H9 (cell line): ENCODE results near the gene C20orf204. TPM values are rescaled to one million over a fixed set of nuclear protein-coding genes. Genes with fewer than 3 reads are reported as not detected.

Source experiments
- DNase-seq: peaks from one replicate; pipeline ENCODE4 v3.0.0-alpha.2; 2017
- H2AFZ ChIP-seq: one replicate; pipeline ENCODE4 v1.6.1; 2013; ENCODE audit warnings: mild to moderate bottlenecking, low read length, control low read depth, moderate library complexity
- H2AK5ac ChIP-seq: 2 replicates; pipeline ENCODE4 v1.6.1; 2013; ENCODE audit warnings: low read length, control low read depth, mixed read lengths; ENCODE audit not compliant: insufficient read length
- H2BK120ac ChIP-seq: one replicate; pipeline ENCODE4 v1.6.1; 2013; ENCODE audit warnings: low read depth, mild to moderate bottlenecking, low read length, control low read depth, inconsistent platforms; ENCODE audit not compliant: poor library complexity, severe bottlenecking
- H2BK12ac ChIP-seq: 2 replicates; pipeline ENCODE4 v1.6.1; 2013; ENCODE audit warnings: low read length, control low read depth, mixed read lengths, low read depth; ENCODE audit not compliant: insufficient read length
- H2BK15ac ChIP-seq: 2 replicates; pipeline ENCODE4 v1.6.1; 2013; ENCODE audit warnings: low read depth, low read length, control low read depth
- H2BK20ac ChIP-seq: one replicate; pipeline ENCODE4 v1.6.1; 2013; ENCODE audit warnings: low read depth, mild to moderate bottlenecking, low read length, control low read depth, inconsistent platforms; ENCODE audit not compliant: poor library complexity, severe bottlenecking
- H2BK5ac ChIP-seq: 2 replicates; pipeline ENCODE4 v1.6.1; 2013; ENCODE audit warnings: low read length, control low read depth, mixed read lengths; ENCODE audit not compliant: insufficient read length
- H3K14ac ChIP-seq: 2 replicates; pipeline ENCODE4 v1.6.1; 2013; ENCODE audit warnings: low read length, control low read depth; ENCODE audit not compliant: insufficient read depth
- H3K18ac ChIP-seq: 2 replicates; pipeline ENCODE4 v1.6.1; 2013; ENCODE audit warnings: low read depth, mild to moderate bottlenecking, mixed read lengths, low read length, control low read depth; ENCODE audit not compliant: insufficient read length
- H3K23ac ChIP-seq: 2 replicates; pipeline ENCODE4 v1.6.1; 2013; ENCODE audit warnings: low read length, control low read depth, mixed read lengths, low read depth; ENCODE audit not compliant: insufficient read length
- H3K23me2 ChIP-seq: 2 replicates; pipeline ENCODE4 v1.6.1; 2013; ENCODE audit warnings: low read depth, mild to moderate bottlenecking, mixed read lengths, low read length, control low read depth; ENCODE audit not compliant: insufficient read length, poor library complexity, severe bottlenecking
- H3K27ac ChIP-seq: 2 replicates; pipeline ENCODE4 v1.5.1; 2013; ENCODE audit warnings: low read length, control low read depth, mixed read lengths, low read depth; ENCODE audit not compliant: insufficient read length
- H3K27me3 ChIP-seq: 2 replicates; pipeline ENCODE4 v1.6.1; 2013; ENCODE audit warnings: low read length, control low read depth, inconsistent platforms; ENCODE audit not compliant: insufficient read depth
- H3K4ac ChIP-seq: 2 replicates; pipeline ENCODE4 v1.6.1; 2013; ENCODE audit warnings: low read depth, mild to moderate bottlenecking, control low read depth, inconsistent platforms, low read length, moderate library complexity
- H3K4me1 ChIP-seq: 2 replicates; pipeline ENCODE4 v1.6.1; 2013; ENCODE audit warnings: low read length, control low read depth, inconsistent platforms; ENCODE audit not compliant: insufficient read depth
- H3K4me2 ChIP-seq: 2 replicates; pipeline ENCODE4 v1.6.1; 2013; ENCODE audit warnings: low read length, control low read depth, mixed read lengths; ENCODE audit not compliant: insufficient read length, insufficient read depth
- H3K56ac ChIP-seq: 2 replicates; pipeline ENCODE4 v1.6.1; 2013; ENCODE audit warnings: low read depth, mild to moderate bottlenecking, mixed read lengths, low read length, control low read depth; ENCODE audit not compliant: insufficient read length
- H3K79me1 ChIP-seq: 2 replicates; pipeline ENCODE4 v1.6.1; 2013; ENCODE audit warnings: low read depth, mild to moderate bottlenecking, moderate library complexity, low read length, control low read depth, inconsistent platforms; ENCODE audit not compliant: insufficient read depth, poor library complexity, severe bottlenecking
- H3K79me2 ChIP-seq: 2 replicates; pipeline ENCODE4 v1.6.1; 2013; ENCODE audit warnings: low read length, control low read depth, inconsistent platforms; ENCODE audit not compliant: insufficient read depth
- H3K9ac ChIP-seq: 2 replicates; pipeline ENCODE4 v1.6.1; 2013; ENCODE audit warnings: low read length, control low read depth, mixed read lengths; ENCODE audit not compliant: insufficient read length; ENCODE audit errors: extremely low read depth
- H3K9me3 ChIP-seq: one replicate; pipeline ENCODE4 v1.6.1; 2013; ENCODE audit warnings: low read depth, low read length, inconsistent platforms; ENCODE audit not compliant: control insufficient read depth
- H3T11ph ChIP-seq: one replicate; pipeline ENCODE4 v1.6.1; 2013; ENCODE audit warnings: mild to moderate bottlenecking, low read length, control low read depth, inconsistent platforms
- H4K20me1 ChIP-seq: one replicate; pipeline ENCODE4 v1.6.1; 2013; ENCODE audit not compliant: control insufficient read depth, insufficient read length, insufficient read depth
- H4K5ac ChIP-seq: 2 replicates; pipeline ENCODE4 v1.6.1; 2013; ENCODE audit warnings: low read depth, mild to moderate bottlenecking, mixed read lengths, low read length, control low read depth; ENCODE audit not compliant: insufficient read length
- H4K8ac ChIP-seq: replicated peaks from 2 replicates; pipeline ENCODE4 v1.6.1; 2013; ENCODE audit warnings: low read length, control low read depth, mixed read lengths, low read depth; ENCODE audit not compliant: insufficient read length
- H4K91ac ChIP-seq: 2 replicates; pipeline ENCODE4 v1.6.1; 2013; ENCODE audit warnings: low read depth, mild to moderate bottlenecking, moderate library complexity, mixed read lengths, low read length, control low read depth; ENCODE audit not compliant: insufficient read length
- H3K27ac Mint-ChIP-seq, 3 experiments: 2 replicates in 2 of 3; 3 replicates in 1 of 3; pipeline ENCODE4 v1.8.0; 2020 to 2021; ENCODE audit warnings: mixed read lengths in 3 of 3, mild to moderate bottlenecking in 1 of 3, moderate library complexity in 1 of 3
- H3K27me3 Mint-ChIP-seq: 2 replicates; pipeline ENCODE4 v1.8.0; 2021; ENCODE audit warnings: low read depth, mild to moderate bottlenecking, moderate library complexity, mixed read lengths
- H3K36me3 Mint-ChIP-seq, 3 experiments: 2 replicates in 2 of 3; 3 replicates in 1 of 3; pipeline ENCODE4 v1.8.0; 2020 to 2021; ENCODE audit warnings: low read depth in 3 of 3, mixed read lengths in 3 of 3; ENCODE audit not compliant: insufficient read depth in 1 of 3
- H3K4me1 Mint-ChIP-seq, 2 experiments: 2 replicates each; pipeline ENCODE4 v1.8.0; 2020; ENCODE audit warnings: mixed read lengths in 2 of 2
- H3K4me3 Mint-ChIP-seq, 2 experiments: 2 replicates in 1 of 2; 3 replicates in 1 of 2; pipeline ENCODE4 v1.8.0; 2020 to 2021; ENCODE audit warnings: mild to moderate bottlenecking in 2 of 2, mixed read lengths in 2 of 2, moderate library complexity in 1 of 2
- H3K9me3 Mint-ChIP-seq, 2 experiments: 2 replicates in 1 of 2; 3 replicates in 1 of 2; pipeline ENCODE4 v1.8.0; 2020; ENCODE audit warnings: mild to moderate bottlenecking in 2 of 2, mixed read lengths in 2 of 2, moderate library complexity in 1 of 2
- CTCF ChIP-seq: fragments of 200-600 bp; sonication (generic); conservative IDR thresholded peaks from 3 replicates; pipeline ENCODE4 v1.8.0; 2021; ENCODE audit warnings: antibody characterized with exemption, mild to moderate bottlenecking
- WGBS: extraction: QIAGEN DNeasy Blood & Tissue Kit; methylation state at CpG from one replicate; pipeline ENCODE4 v1.1.7; 2013; ENCODE audit warnings: missing lambda C conversion rate, low lambda C conversion rate, mixed read lengths; ENCODE audit not compliant: insufficient read length; ENCODE audit errors: extremely low coverage; 5-methylcytosine and 5-hydroxymethylcytosine counted together
- total RNA-seq: library from RNA; stranded (reverse); gene quantifications from 2 replicates; pipeline ENCODE4 v1.2.1, GENCODE V29; 2021

Gene C20orf204
- total RNA-seq, 1 experiment from 2014 or later, result 2.2 TPM

GRCh38 chr20:64082820-64083377 lies 46.9 kb downstream of the C20orf204 start:
- peaks cover 31 to 44% of the 10 kb centered on the region in 2 experiments for H3K4me1 Mint-ChIP-seq
- Histone ChIP-seq H3K79me2 (no peaks in the 10 kb centered on the region), H3K56ac (no peak overlapping the region)

More at GRCh38 chr20:64082820-64083377, 46.9 kb downstream of the C20orf204 start:
- WGBS, result no CpG with 5 or more reads among the region's 13 CpGs
- peaks cover 63% of the 10 kb centered on the region for H3K27me3 Mint-ChIP-seq
- no peak overlapping the region for H3K9ac ChIP-seq
- H2BK120ac ChIP-seq, result no peak overlapping the region
- no peak overlapping the region for H2BK12ac ChIP-seq
- no peak overlapping the region for H3T11ph ChIP-seq
- H4K5ac ChIP-seq, result no peak overlapping the region
- H3K27ac Mint-ChIP-seq, result no peak overlapping the region; a peak in 1 of 7 replicates
- H3K4me3 Mint-ChIP-seq, result peak overlapping the region; percentile 50 to 77
- no peak overlapping the region for H2BK15ac ChIP-seq
- no peak overlapping the region for H3K27ac ChIP-seq
- H2AFZ ChIP-seq, result no peak overlapping the region
- H3K4ac ChIP-seq, result no peak overlapping the region
- DNase-seq, result no peak
- no peaks in the 10 kb centered on the region; the same call in 1 of the 2 replicates for H3K4me1 ChIP-seq
- H4K8ac ChIP-seq, result no peak overlapping the region
- H3K79me1 ChIP-seq, result no peaks in the 10 kb centered on the region
- no peaks in the 10 kb centered on the region; a peak in 1 of 7 replicates for H3K36me3 Mint-ChIP-seq
- TF ChIP-seq CTCF, result no peak
- no peak overlapping the region for H2AK5ac ChIP-seq
- H4K20me1 ChIP-seq, result no peaks in the 10 kb centered on the region
- H4K91ac ChIP-seq, result no peak overlapping the region
- H3K4me2 ChIP-seq, result peak overlapping the region; percentile 66
- no peak overlapping the region for H2BK5ac ChIP-seq
- no peaks in the 10 kb centered on the region for H3K9me3 ChIP-seq
- no peak overlapping the region for H3K23ac ChIP-seq
- H3K18ac ChIP-seq, result no peak overlapping the region
- H3K14ac ChIP-seq, result no peak overlapping the region
- peaks cover 5% of the 10 kb centered on the region; the same call in 1 of the 2 replicates for H3K27me3 ChIP-seq
- peaks cover 5 to 7% of the 10 kb centered on the region in 2 experiments; a peak in 4 of 5 replicates for H3K9me3 Mint-ChIP-seq
- peaks cover 20% of the 10 kb centered on the region for H3K23me2 ChIP-seq
- H2BK20ac ChIP-seq, result no peak overlapping the region
